NB4 (cell line): ENCODE results near the gene PRR7.

Experiments
- CTCF ChIP-seq: IDR thresholded peaks from one replicate; pipeline ENCODE4 v1.5.1; 2012; ENCODE audit warnings: low read depth, low read length
- MYC ChIP-seq: IDR thresholded peaks from 2 replicates; pipeline ENCODE4 v1.6.1; 2011; ENCODE audit warnings: low read depth, low read length
- POLR2A ChIP-seq: IDR thresholded peaks from 2 replicates; pipeline ENCODE4 v1.6.1; 2011; ENCODE audit warnings: mild to moderate bottlenecking; ENCODE audit not compliant: insufficient read length; ENCODE audit errors: extremely low read depth

- TF ChIP-seq POLR2A (no peak), CTCF (no peak), MYC (no peak)
These were observed 53.2 kb downstream of the PRR7 start for GRCh38 chr5:177499842-177500241.
